GM21447 (cell line): ENCODE data around the gene CNTNAP3.
"Not testable (repeated sequence)": the region's sequence is repeated elsewhere in the genome, so short reads cannot be mapped to it uniquely, and the experiment has no call there.

Experiments used
- ATAC-seq: cut with Tn5 transposase; IDR thresholded peaks from one replicate; pipeline ENCODE4 v1.9.1; 2021; ENCODE audit not compliant: unreplicated experiment

CNTNAP3 gene

GRCh38 chr9:39287980-39288379 lies at the start of gene CNTNAP3:
CNTNAP3 (minus strand) TSS chr9:39288167; CDS start chr9:39288064, 103 bp downstream.
- not testable (repeated sequence) for ATAC-seq

- ATAC-seq = not testable (repeated sequence)
These were observed 8.0 kb downstream of the CNTNAP3 start for GRCh38 chr9:39279995-39280394.

- not testable (repeated sequence) for ATAC-seq
These were observed 45.5 kb downstream of the CNTNAP3 start for GRCh38 chr9:39242513-39242912.

- ATAC-seq = not testable (repeated sequence)
These were observed 55.6 kb downstream of the CNTNAP3 start for GRCh38 chr9:39232130-39232991.

- not testable (repeated sequence) for ATAC-seq
These were observed 72.0 kb downstream of the CNTNAP3 start for GRCh38 chr9:39215976-39216375.

GRCh38 chr9:39209773-39210172 lies 78.2 kb downstream of the CNTNAP3 start:
- not testable (repeated sequence) for ATAC-seq

- ATAC-seq = not testable (repeated sequence)
These were observed 81.3 kb downstream of the CNTNAP3 start for GRCh38 chr9:39206643-39207042.

- not testable (repeated sequence) for ATAC-seq
These were observed 82.1 kb downstream of the CNTNAP3 start for GRCh38 chr9:39205842-39206241.

GRCh38 chr9:39200412-39200811 lies 87.6 kb downstream of the CNTNAP3 start:
- not testable (repeated sequence) for ATAC-seq

GRCh38 chr9:39198000-39198709 lies 89.8 kb downstream of the CNTNAP3 start:
- ATAC-seq = not testable (repeated sequence)

- ATAC-seq = not testable (repeated sequence)
These were observed 116.6 kb downstream of the CNTNAP3 start for GRCh38 chr9:39171370-39171769.

GRCh38 chr9:39157714-39158113 lies 130.3 kb downstream of the CNTNAP3 start:
- not testable (repeated sequence) for ATAC-seq

GRCh38 chr9:39132826-39133552 lies 155.0 kb downstream of the CNTNAP3 start:
- not testable (repeated sequence) for ATAC-seq

- not testable (repeated sequence) for ATAC-seq
These were observed 166.6 kb downstream of the CNTNAP3 start for GRCh38 chr9:39121401-39121800.

GRCh38 chr9:39111746-39112145 lies 176.2 kb downstream of the CNTNAP3 start:
- not testable (repeated sequence) for ATAC-seq

GRCh38 chr9:39108145-39108544 lies 179.8 kb downstream of the CNTNAP3 start:
- ATAC-seq = no peak

- not testable (repeated sequence) for ATAC-seq
These were observed 190.8 kb downstream of the CNTNAP3 start for GRCh38 chr9:39097208-39097607.

GRCh38 chr9:39085311-39085710 lies 202.7 kb downstream of the CNTNAP3 start:
- not testable (repeated sequence) for ATAC-seq

GRCh38 chr9:39082574-39082973 lies 205.4 kb downstream of the CNTNAP3 start:
- ATAC-seq = not testable (repeated sequence)

- not testable (repeated sequence) for ATAC-seq
These were observed 207.9 kb downstream of the CNTNAP3 start for GRCh38 chr9:39080081-39080480.
